Nephron (organoid): Measurements from ENCODE around the gene CDH16.

Experiments used
- H3K27ac Mint-ChIP-seq, 3 experiments: 2 replicates each; pipeline ENCODE4 v1.8.0; 2020; ENCODE audit warnings: mixed read lengths in 3 of 3, mild to moderate bottlenecking in 2 of 3, moderate library complexity in 1 of 3
- H3K27me3 Mint-ChIP-seq: 2 replicates; pipeline ENCODE4 v1.8.0; 2021; ENCODE audit warnings: low read depth, mild to moderate bottlenecking, moderate library complexity, mixed read lengths
- H3K36me3 Mint-ChIP-seq: 2 replicates; pipeline ENCODE4 v1.8.0; 2020; ENCODE audit warnings: low read depth, mixed read lengths
- H3K4me1 Mint-ChIP-seq: 2 replicates; pipeline ENCODE4 v1.8.0; 2020; ENCODE audit warnings: mixed read lengths
- H3K4me3 Mint-ChIP-seq, 3 experiments: 2 replicates each; pipeline ENCODE4 v1.8.0; 2020; ENCODE audit warnings: mild to moderate bottlenecking in 3 of 3, mixed read lengths in 3 of 3, moderate library complexity in 2 of 3
- H3K9me3 Mint-ChIP-seq: 2 replicates; pipeline ENCODE4 v1.8.0; 2020; ENCODE audit warnings: mixed read lengths
- CTCF ChIP-seq, 3 experiments: fragments of 200-600 bp; sonication (generic); IDR thresholded peaks; one replicate each; pipeline ENCODE4 v1.5.0; 2021; ENCODE audit warnings: antibody characterized with exemption in 3 of 3; ENCODE audit not compliant: unreplicated experiment in 3 of 3

CDH16 gene

GRCh38 chr16:66894948-66895688, 23.6 kb downstream of the CDH16 start:
- Mint-ChIP-seq H3K27me3 (no peaks in the 10 kb centered on the region), H3K9me3 (no peaks in the 10 kb centered on the region), H3K4me3 (no peak overlapping the region), H3K4me1 (peaks cover 19% of the 10 kb centered on the region), H3K27ac (peak overlapping the region in 1 of 3 experiments; percentile 32), H3K36me3 (no peaks in the 10 kb centered on the region)
- peak; percentile 79 to 91 (median 88) for TF ChIP-seq CTCF (IDR thresholded peaks at IDR 0.05; ENCODE audit: unreplicated experiment in 3 of 3)

- no peaks in the 10 kb centered on the region for H3K36me3 Mint-ChIP-seq
- H3K4me1 Mint-ChIP-seq = peaks cover 8% of the 10 kb centered on the region
- H3K27ac Mint-ChIP-seq = no peak overlapping the region
- H3K27me3 Mint-ChIP-seq = no peaks in the 10 kb centered on the region
- H3K9me3 Mint-ChIP-seq = no peaks in the 10 kb centered on the region
- no peak for TF ChIP-seq CTCF (IDR thresholded peaks at IDR 0.05; ENCODE audit: unreplicated experiment in 3 of 3)
- no peak overlapping the region for H3K4me3 Mint-ChIP-seq
These were observed 24.6 kb downstream of the CDH16 start for GRCh38 chr16:66894055-66894454.

GRCh38 chr16:66891797-66892196, 26.9 kb downstream of the CDH16 start:
- Mint-ChIP-seq H3K4me3 (no peak overlapping the region), H3K36me3 (peaks cover 11% of the 10 kb centered on the region), H3K4me1 (no peaks in the 10 kb centered on the region), H3K27ac (no peak overlapping the region), H3K9me3 (no peaks in the 10 kb centered on the region), H3K27me3 (no peaks in the 10 kb centered on the region)
- no peak for TF ChIP-seq CTCF (IDR thresholded peaks at IDR 0.05; ENCODE audit: unreplicated experiment in 3 of 3)

GRCh38 chr16:66891360-66891759, 27.3 kb downstream of the CDH16 start:
- H3K36me3 Mint-ChIP-seq = peaks cover 12% of the 10 kb centered on the region
- no peak for TF ChIP-seq CTCF (IDR thresholded peaks at IDR 0.05; ENCODE audit: unreplicated experiment in 3 of 3)
- no peak overlapping the region for H3K27ac Mint-ChIP-seq
- H3K27me3 Mint-ChIP-seq = no peaks in the 10 kb centered on the region
- no peaks in the 10 kb centered on the region for H3K4me1 Mint-ChIP-seq
- no peaks in the 10 kb centered on the region for H3K9me3 Mint-ChIP-seq
- H3K4me3 Mint-ChIP-seq = no peak overlapping the region

- H3K4me1 Mint-ChIP-seq = no peaks in the 10 kb centered on the region
- TF ChIP-seq CTCF (IDR thresholded peaks at IDR 0.05; ENCODE audit: unreplicated experiment in 3 of 3) = no peak
- peaks cover 14% of the 10 kb centered on the region for H3K36me3 Mint-ChIP-seq
- H3K27ac Mint-ChIP-seq = no peak overlapping the region
- no peaks in the 10 kb centered on the region for H3K27me3 Mint-ChIP-seq
- no peak overlapping the region for H3K4me3 Mint-ChIP-seq
- H3K9me3 Mint-ChIP-seq = no peaks in the 10 kb centered on the region
These were observed 27.9 kb downstream of the CDH16 start for GRCh38 chr16:66890799-66891198.

GRCh38 chr16:66889622-66890021, 29.1 kb downstream of the CDH16 start:
- H3K9me3 Mint-ChIP-seq = no peaks in the 10 kb centered on the region
- no peak overlapping the region for H3K4me3 Mint-ChIP-seq
- no peaks in the 10 kb centered on the region for H3K27me3 Mint-ChIP-seq

More at GRCh38 chr16:66889622-66890021, 29.1 kb downstream of the CDH16 start:
- TF ChIP-seq CTCF (IDR thresholded peaks at IDR 0.05; ENCODE audit: unreplicated experiment in 3 of 3) = no peak
- Mint-ChIP-seq H3K27ac (no peak overlapping the region), H3K36me3 (peaks cover 22% of the 10 kb centered on the region), H3K4me1 (no peaks in the 10 kb centered on the region)
